H7 (cell line): ENCODE measurements around the gene CD3E. TPM values are rescaled to one million over a fixed set of nuclear protein-coding genes. Genes with fewer than 3 reads are reported as not detected.

Experiments used
- DNase-seq: peaks from one replicate; pipeline ENCODE4 v3.0.0; 2012
- H3K27me3 ChIP-seq: 2 replicates; pipeline ENCODE4 v1.6.0; 2011; ENCODE audit warnings: mild to moderate bottlenecking, low read length; ENCODE audit not compliant: control insufficient read depth, insufficient read depth
- H3K36me3 ChIP-seq: replicated peaks from 2 replicates; pipeline ENCODE4 v1.5.1; 2011; ENCODE audit warnings: low read length; ENCODE audit not compliant: control insufficient read depth, insufficient read depth
- H3K4me3 ChIP-seq: 2 replicates; pipeline ENCODE4 v1.5.1; 2011; ENCODE audit warnings: low read depth, mild to moderate bottlenecking, control low read depth, low read length, moderate library complexity; ENCODE audit not compliant: insufficient read depth
- total RNA-seq: library from RNA; depleted of rRNA; stranded (reverse); fragments of >200 nt; shearing (Covaris generic); gene quantifications from 2 replicates; pipeline ENCODE4 v1.2.3, GENCODE V29; 2014; rRNA removed

Gene CD3E
- total RNA-seq, 1 experiment from 2014 or later = not detected

DNA sequence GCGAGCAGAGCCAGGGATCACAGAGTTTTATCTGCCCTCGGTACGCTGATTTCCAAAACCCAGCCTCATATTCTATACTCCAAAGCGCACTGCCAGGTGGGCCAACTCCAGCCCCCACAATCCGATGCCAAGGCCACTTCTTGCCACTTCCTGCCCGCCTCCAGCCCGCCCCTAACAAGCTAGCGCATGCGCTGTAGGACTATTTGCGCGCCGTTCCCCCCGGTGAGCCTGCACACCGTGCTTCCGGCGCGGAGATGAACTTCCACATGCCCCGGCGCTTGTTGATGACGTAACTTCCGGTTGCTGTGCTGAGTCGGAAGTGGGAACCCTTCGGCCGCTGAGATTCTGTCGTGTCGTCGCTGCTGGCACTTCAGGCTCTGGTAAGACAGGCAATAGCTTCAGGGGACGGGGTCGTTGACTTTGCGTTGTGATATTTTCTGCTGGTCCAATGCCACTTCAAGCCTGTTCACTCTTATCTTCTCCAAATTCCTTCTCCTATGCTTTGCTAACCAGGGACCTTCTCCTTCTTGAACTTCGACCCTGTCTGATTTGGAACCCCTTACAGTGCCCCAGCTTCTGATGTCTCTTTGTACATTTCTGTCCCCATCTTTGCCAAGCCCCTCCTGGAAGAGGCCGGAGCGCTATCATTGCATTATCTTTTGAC is 54.9 kb downstream of the CD3E start, which contains the start of gene UBE4A:
Gene UBE4A (plus strand): TSS at position 306 of the 664 bp plus-strand sequence. CDS start 5,481 bp downstream, outside the sequence.
- Histone ChIP-seq H3K27me3 (no peaks in the 10 kb centered on the region), H3K4me3 (peak within 1 kb of the TSS; percentile 98), H3K36me3 (no peaks in the 10 kb centered on the region)
- DNase-seq = peak; percentile 80

- H3K4me3 ChIP-seq = no peak overlapping the region
- H3K27me3 ChIP-seq = no peaks in the 10 kb centered on the region
- no peak for DNase-seq
- H3K36me3 ChIP-seq = peaks cover 4% of the 10 kb centered on the region
These were observed 60.6 kb downstream of the CD3E start for GRCh38 chr11:118364956-118365615.

Other genes starting within 250 kb of the CD3E start
- 0.38 TPM in 1 of 2 replicates, not detected in the other for gene TMPRSS4, start 227.7 kb upstream of the CD3E start, total RNA-seq
- not detected in 2 replicates for gene SMIM35, start 217.8 kb upstream of the CD3E start, total RNA-seq
- 0.74 and 1.0 TPM in 2 replicates for gene SCN4B, start 151.9 kb upstream of the CD3E start, total RNA-seq
- 0.03 and 0.07 TPM in 2 replicates for gene SCN2B, start 128.1 kb upstream of the CD3E start, total RNA-seq
- gene JAML, start 79.7 kb upstream of the CD3E start, total RNA-seq = not detected in 2 replicates
- gene MPZL3, start 52.4 kb upstream of the CD3E start, total RNA-seq = 0.42 and 0.63 TPM in 2 replicates
- gene MPZL2, start 40.4 kb upstream of the CD3E start, total RNA-seq = 0.38 and 0.48 TPM in 2 replicates
- gene CD3D, start 38.0 kb downstream of the CD3E start, total RNA-seq = 1.5 TPM in 1 of 2 replicates, not detected in the other
- gene CD3G, start 39.6 kb downstream of the CD3E start, total RNA-seq = not detected in 2 replicates
- 34.3 and 39.1 TPM in 2 replicates for gene UBE4A, start 54.9 kb downstream of the CD3E start, total RNA-seq
- 98.8 and 118 TPM in 2 replicates for gene ATP5MG, start 96.9 kb downstream of the CD3E start, total RNA-seq
- 20.6 and 31.1 TPM in 2 replicates for gene KMT2A, start 131.8 kb downstream of the CD3E start, total RNA-seq
- not detected in 2 replicates for gene TTC36, start 222.7 kb downstream of the CD3E start, total RNA-seq
- 17.5 and 23.5 TPM in 2 replicates for gene TMEM25, start 226.5 kb downstream of the CD3E start, total RNA-seq